ENCODE measurements around the gene IGFBP5.

IGFBP5 gene

DNA sequence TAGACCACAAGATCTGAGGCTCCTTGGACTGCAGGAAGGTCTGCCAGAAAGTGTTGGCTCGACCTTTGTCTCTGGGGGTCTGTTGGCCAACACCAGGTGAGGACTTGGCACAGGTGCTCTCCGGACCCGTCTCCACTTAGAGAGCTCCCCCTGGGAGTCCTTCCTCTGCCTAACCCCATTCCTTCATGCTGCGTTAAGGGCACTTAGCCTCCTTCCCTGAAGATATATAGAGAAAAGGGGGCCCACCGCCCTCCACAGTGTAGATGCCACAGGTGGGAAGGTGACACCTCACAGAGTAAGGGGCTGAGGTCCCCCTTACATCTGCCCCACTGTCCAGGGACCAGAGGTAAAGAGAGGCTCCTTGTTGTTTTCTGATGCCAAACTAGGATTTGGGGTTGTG lies 8.2 kb downstream of the IGFBP5 start:
- DNase-seq, result no peak

DNA sequence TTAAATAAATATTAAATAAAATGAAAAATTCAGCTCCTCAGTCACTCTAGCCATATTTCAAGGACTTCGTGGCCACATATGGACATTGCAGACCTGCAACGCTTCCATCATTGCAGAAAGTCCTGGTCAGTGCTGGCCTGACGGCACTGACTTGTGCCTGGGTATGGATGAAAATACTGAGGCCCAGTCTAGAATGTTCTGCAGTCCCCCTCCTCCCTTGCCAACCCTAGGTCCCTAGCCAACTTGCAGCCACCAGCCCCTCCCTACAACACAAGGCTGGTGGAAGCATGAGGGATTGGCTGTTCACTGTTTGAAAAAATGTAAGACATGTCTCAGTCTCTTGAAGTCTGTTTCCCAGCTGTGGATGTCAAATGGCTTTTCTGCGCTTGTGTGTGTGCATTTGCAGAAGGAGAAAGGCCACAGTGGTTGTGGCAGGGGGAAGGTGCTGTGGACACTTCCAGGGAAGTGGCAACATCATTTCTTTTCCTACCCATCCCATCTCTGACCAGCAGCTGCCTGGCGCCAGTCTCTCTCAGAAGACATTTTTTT lies 9.9 kb downstream of the IGFBP5 start:
- no peak for DNase-seq

GRCh38 chr2:216683846-216684245 lies 11.5 kb downstream of the IGFBP5 start:
- peak; percentile 72 for DNase-seq

GRCh38 chr2:216681683-216682082 lies 13.7 kb downstream of the IGFBP5 start:
- DNase-seq, result no peak

DNA sequence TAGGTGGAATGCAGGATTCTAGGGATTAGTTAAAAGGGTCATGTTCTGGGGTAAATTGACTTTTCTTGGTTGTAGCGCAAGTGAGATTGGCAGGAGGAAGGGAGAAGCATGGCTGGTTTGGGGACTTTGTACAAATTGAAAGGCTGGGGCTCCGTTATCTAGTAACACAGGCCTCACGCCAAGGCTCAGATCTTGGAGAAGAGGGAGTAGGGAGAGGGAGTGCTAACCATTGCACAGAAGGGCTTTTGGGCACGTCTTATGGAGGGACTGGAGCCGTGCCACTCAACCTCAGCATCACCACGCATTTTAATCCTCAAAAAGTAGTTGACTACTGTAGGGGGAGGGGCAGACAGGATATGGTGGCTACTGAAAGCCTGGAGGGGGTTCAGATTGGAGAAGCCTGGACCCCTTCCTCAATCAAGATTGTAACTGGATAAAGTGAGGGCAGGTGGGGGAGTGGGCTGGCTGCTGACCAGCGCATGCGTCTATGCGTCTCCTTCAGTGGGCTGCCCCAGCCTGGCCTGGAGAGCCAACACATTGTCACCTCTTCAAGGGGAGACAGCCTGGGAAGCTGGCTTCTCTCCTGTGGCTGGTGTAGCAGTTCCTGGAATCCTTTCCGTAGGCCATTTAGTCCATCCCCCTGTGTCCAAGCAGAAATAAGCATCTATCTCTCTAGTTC lies 14.3 kb downstream of the IGFBP5 start:
- DNase-seq, result no peak

DNA sequence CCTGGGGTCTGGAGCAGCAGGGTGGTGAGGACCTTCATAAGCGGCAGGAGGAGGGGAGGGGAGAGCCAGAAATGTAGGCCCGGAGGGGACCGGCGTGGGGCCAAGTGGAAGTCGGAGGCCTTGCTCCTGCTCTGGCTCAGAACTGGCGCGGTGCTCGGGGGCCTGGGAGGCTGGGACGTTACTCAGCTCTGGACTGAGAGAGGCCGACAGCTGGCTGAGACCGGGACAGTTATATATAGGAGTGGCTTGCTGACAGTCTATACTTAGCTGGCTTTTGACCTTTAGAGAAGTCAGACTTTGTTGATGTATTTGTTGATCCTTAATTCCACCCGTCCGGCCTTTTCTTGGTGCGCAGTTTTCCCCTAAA lies 15.7 kb downstream of the IGFBP5 start:
- no peak for DNase-seq

DNA sequence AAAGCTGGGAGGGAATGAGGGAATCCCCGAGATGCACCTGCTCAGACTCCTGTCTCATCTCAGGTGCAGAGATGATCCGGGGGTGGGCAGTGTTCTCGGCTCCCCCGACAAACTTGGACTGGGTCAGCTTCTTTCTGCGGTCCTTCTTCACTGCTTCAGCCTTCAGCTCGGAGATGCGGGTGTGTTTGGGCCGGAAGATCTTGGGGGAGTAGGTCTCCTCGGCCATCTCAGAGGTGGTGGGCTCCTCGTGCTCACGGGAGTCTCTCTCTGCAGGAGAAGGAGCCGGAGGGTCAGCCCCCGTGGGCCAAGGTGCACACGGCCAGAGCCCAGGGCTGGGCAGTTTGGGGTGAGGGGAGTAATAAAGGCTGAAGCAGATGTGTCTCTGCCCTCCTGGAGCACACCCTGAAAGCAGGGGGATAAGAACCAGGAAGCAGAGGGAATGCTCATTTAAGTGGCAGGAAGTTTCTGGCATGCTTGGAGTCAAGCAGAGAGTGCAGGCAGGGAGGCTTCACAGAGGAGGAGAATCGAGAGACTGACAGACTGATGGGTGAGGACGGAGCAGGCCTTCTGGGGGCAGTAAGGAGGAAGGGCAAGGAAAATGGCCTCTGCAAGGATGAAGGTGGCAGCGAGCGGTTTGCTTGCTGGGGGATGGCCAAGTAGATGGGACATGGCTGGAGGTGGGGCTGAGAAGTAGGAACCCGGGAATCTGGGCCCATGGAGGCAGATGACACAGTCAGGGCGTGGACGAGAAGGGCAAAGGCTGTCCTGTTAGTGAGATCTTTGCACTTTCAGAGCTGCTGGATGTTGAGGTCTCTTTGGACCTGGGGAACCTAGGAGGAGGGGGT lies 16.3 kb downstream of the IGFBP5 start:
- no peak for DNase-seq

GRCh38 chr2:216678098-216678465 lies 17.3 kb downstream of the IGFBP5 start:
- no peak for DNase-seq

- DNase-seq, result no peak
Measured at GRCh38 chr2:216677439-216678097, 17.8 kb downstream of the IGFBP5 start.

DNA sequence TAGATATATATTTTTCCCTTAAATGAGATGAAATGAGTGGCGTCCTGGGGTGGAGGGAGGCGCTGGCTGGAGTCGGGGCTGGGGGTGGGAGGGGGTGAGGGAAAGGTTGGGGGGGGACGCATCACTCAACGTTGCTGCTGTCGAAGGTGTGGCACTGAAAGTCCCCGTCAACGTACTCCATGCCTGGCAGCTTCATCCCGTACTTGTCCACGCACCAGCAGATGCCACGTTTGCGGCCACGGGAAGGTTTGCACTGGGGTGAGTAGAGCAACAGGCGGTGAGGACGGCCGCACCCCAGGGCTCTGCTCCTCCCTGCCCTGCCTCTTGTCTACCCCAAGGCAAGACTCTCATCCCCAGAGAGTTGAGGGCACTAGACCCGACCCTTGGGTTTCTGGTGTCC lies 18.7 kb downstream of the IGFBP5 start:
- no peak for DNase-seq

- no peak for DNase-seq
Measured at GRCh38 chr2:216674376-216674775, 21.0 kb downstream of the IGFBP5 start.

DNA sequence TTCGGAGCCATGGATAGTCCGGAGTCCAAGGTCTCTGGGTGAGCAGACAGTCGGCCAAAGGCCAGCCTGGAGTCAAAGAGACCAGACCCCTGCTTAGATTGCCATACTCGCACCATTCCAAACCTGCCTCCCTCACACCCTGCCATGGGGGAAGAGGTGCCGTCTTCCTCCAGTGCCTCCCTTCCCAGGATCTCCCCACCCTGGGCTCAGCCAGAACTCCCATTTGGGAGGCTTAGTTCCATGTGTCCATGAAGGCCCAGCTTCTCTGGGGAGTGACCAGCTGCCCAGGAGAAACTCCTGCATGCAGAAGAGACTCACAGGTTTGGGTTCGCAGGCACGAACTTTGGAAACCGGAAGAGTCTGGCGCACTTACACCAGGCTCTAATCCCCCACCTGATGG lies 21.7 kb downstream of the IGFBP5 start:
- no peak for DNase-seq

GRCh38 chr2:216673021-216673420 lies 22.3 kb downstream of the IGFBP5 start:
- DNase-seq, result no peak

DNA sequence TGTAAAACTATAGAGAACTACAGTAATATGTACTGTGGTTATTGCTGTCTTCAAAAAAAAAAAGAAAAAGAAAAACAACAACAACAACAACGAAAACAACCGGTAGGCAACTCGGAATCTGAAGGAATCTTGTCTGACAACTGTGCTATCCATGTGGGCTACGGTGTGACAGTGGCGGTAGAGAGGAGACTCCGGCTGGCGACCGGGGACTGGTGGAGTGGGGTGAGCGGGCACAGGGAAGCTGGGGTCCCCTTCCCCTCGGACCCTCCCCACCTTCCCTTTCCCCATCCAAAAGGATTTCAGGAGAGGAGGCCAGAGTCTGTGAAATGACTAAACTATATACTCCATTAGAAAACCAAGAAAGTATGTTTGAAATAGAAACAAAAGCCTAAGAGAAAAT lies 22.9 kb downstream of the IGFBP5 start:
- DNase-seq, result no peak

- no peak for DNase-seq
Measured at GRCh38 chr2:216671791-216672343, 23.5 kb downstream of the IGFBP5 start.

DNA sequence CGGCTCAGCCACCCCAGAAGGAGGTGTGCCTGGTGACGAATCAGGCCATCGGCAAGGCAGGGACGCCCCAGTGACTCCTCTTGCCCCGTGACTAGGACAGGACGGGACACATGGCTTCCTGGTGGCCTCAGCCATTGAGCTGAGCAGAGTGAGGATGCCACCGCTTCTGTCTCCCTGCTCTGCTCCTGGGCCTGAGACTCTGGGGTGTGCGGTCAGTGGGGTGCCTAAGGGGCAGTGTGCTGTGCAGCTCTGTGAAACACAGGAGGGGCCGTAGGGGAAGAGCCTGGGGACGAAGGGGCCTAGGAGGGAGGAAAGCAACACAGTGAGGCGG lies 24.3 kb downstream of the IGFBP5 start:
- no peak for DNase-seq

- no peak for DNase-seq
Measured at GRCh38 chr2:216670266-216671080, 24.9 kb downstream of the IGFBP5 start.

GRCh38 chr2:216666461-216667233 lies 28.7 kb downstream of the IGFBP5 start:
- DNase-seq, result peak; percentile 79

DNA sequence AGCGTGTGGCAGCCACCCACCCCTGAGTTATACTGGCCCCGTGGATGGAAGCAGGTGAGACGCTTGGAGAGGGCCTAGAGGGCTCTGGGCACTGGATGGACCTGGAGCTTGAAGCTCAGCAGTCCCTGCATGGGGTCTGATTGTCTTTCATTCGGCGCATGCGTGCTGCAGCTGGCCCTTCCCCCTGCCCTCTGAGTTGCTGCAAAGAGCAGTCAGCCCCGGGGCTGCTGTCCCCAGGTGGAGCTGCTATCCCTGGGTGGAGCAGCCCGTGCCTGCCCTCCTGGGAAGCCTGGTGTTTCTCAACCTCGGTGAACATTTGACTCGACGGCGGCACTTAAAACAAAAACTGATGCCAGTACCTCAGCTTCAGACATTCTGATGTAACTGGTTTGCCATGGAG lies 29.6 kb downstream of the IGFBP5 start:
- DNase-seq, result no peak

DNA sequence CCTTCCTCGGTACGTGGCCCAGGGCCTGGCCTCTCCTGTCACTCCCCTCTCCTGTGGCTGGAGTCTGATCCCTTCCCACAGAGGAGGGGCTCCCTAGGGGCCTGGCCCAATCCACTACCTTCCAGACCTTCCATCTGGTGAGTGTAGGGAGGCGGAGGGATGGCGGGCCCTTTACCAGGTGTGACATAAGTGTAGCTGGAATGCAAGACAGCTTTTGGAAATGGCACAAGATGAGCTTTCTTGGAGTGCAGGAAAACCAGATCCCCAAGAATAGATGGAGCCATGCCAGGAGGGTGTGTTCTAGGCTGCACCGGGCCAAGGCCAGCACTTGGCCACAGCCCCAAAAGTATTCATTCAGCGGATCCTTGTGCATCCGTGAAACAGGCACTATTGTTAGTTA lies 30.1 kb downstream of the IGFBP5 start:
- DNase-seq, result no peak

- DNase-seq, result peak; percentile 13
Measured at GRCh38 chr2:216664593-216665034, 30.7 kb downstream of the IGFBP5 start.

GRCh38 chr2:216663846-216664245 lies 31.5 kb downstream of the IGFBP5 start:
- DNase-seq, result no peak
